Activated CD4-positive, alpha-beta memory T cell treated with anti-CD3 and anti-CD28 coated beads for 36 hours (primary cell): ENCODE data around the gene FABP6. TPM values are rescaled to one million over a fixed set of nuclear protein-coding genes. Genes with fewer than 3 reads are reported as not detected.
"Not testable (repeated sequence)": the region's sequence is repeated elsewhere in the genome, so short reads cannot be mapped to it uniquely, and the experiment has no call there.

Source experiments
- CTCF ChIA-PET: fragments of 350-600 bp; sonication (Branson Sonifier 250); formaldehyde crosslinking; loops from one replicate; lab custom pipeline; 2021; ENCODE audit warnings: antibody characterized with exemption, inconsistent platforms; lab: Charles Lee
- POLR2A ChIA-PET: fragments of 350-600 bp; sonication (Branson Sonifier 250); formaldehyde crosslinking; loops from one replicate; lab custom pipeline; 2021; ENCODE audit warnings: antibody characterized with exemption; lab: Charles Lee
- DNase-seq: peaks from one replicate; pipeline ENCODE4 v3.0.0-alpha.2; 2020
- H3K27ac Mint-ChIP-seq: one replicate; pipeline ENCODE4 v1.8.0; 2021; ENCODE audit warnings: mixed read lengths
- H3K27me3 Mint-ChIP-seq: one replicate; pipeline ENCODE4 v1.8.0; 2021; ENCODE audit warnings: mixed read lengths
- H3K36me3 Mint-ChIP-seq: one replicate; pipeline ENCODE4 v1.8.0; 2021; ENCODE audit warnings: mixed read lengths
- H3K4me1 Mint-ChIP-seq: one replicate; pipeline ENCODE4 v1.8.0; 2021; ENCODE audit warnings: low read depth, mixed read lengths
- H3K4me3 Mint-ChIP-seq: one replicate; pipeline ENCODE4 v1.8.0; 2021; ENCODE audit warnings: mild to moderate bottlenecking, mixed read lengths
- H3K9me3 Mint-ChIP-seq: one replicate; pipeline ENCODE4 v1.8.0; 2021; ENCODE audit warnings: mixed read lengths
- intact Hi-C: fragments of 100-400 bp; cut with micrococcal nuclease; formaldehyde crosslinking; loops from one replicate; pipeline ENCODE4 v1.15.1; 2023
- total RNA-seq, 2 experiments: library from RNA; stranded (reverse); gene quantifications; one replicate each; pipeline ENCODE4 v1.2.3, GENCODE V29; 2021

Gene FABP6
- not detected for total RNA-seq

GRCh38 chr5:160229190-160229742 is at the start of gene FABP6:
TSS of gene FABP6 (plus strand) at chr5:160229506. CDS start at chr5:160229558, 52 bp downstream.
- DNase-seq, result no peak
- ChIA-PET POLR2A (interaction anchor here (0.5 kb wide), 1 partner anchor 28 kb away, joined by 3 read pairs; no protein-coding TSS in a partner anchor), CTCF (interaction anchor here (0.8 to 1.3 kb wide), 2 partner anchors 30 to 116 kb away, joined by 3 read pairs; no protein-coding TSS in a partner anchor)
- H3K4me1 Mint-ChIP-seq, result no peaks in the 10 kb centered on the region
- no peaks in the 10 kb centered on the region for H3K9me3 Mint-ChIP-seq
- H3K4me3 Mint-ChIP-seq, result no peak within 1 kb of the TSS
- no peaks in the 10 kb centered on the region for H3K27me3 Mint-ChIP-seq
- intact Hi-C loops, result no loop called here
- no peaks in the 10 kb centered on the region for H3K36me3 Mint-ChIP-seq
- no peak within 1 kb of the TSS for H3K27ac Mint-ChIP-seq

GRCh38 chr5:160180931-160181330 is 48.4 kb upstream of the FABP6 start:
- Mint-ChIP-seq H3K27ac (no peak overlapping the region), H3K27me3 (peaks cover 6% of the 10 kb centered on the region), H3K4me3 (no peak overlapping the region), H3K9me3 (no peaks in the 10 kb centered on the region), H3K36me3 (no peaks in the 10 kb centered on the region), H3K4me1 (no peaks in the 10 kb centered on the region)
- intact Hi-C loops, result no loop called here
- ChIA-PET POLR2A (no interaction called here), CTCF (interaction anchor here (0.9 kb wide), 1 partner anchor 9 kb away, joined by 3 read pairs; no protein-coding TSS in a partner anchor)
- DNase-seq, result no peak

- ChIA-PET POLR2A (no interaction called here), CTCF (no interaction called here)
- intact Hi-C loops, result no loop called here
- peaks cover 14% of the 10 kb centered on the region for H3K27me3 Mint-ChIP-seq
- no peak overlapping the region for H3K4me3 Mint-ChIP-seq
- no peak overlapping the region for H3K27ac Mint-ChIP-seq
- DNase-seq, result no peak
- no peaks in the 10 kb centered on the region for H3K4me1 Mint-ChIP-seq
- H3K36me3 Mint-ChIP-seq, result no peaks in the 10 kb centered on the region
- H3K9me3 Mint-ChIP-seq, result peaks cover 5% of the 10 kb centered on the region
These were observed 47.2 kb upstream of the FABP6 start for GRCh38 chr5:160181965-160182622.

GRCh38 chr5:160183075-160183474 is 46.2 kb upstream of the FABP6 start:
- ChIA-PET CTCF (no interaction called here), POLR2A (no interaction called here)
- no peak overlapping the region for H3K27ac Mint-ChIP-seq
- no peak for DNase-seq
- H3K27me3 Mint-ChIP-seq, result peaks cover 16% of the 10 kb centered on the region
- peaks cover 5% of the 10 kb centered on the region for H3K9me3 Mint-ChIP-seq
- intact Hi-C loops, result no loop called here
- no peaks in the 10 kb centered on the region for H3K4me1 Mint-ChIP-seq
- H3K4me3 Mint-ChIP-seq, result no peak overlapping the region
- no peaks in the 10 kb centered on the region for H3K36me3 Mint-ChIP-seq

GRCh38 chr5:160185626-160186360 is 43.5 kb upstream of the FABP6 start:
- no peak overlapping the region for H3K27ac Mint-ChIP-seq
- H3K9me3 Mint-ChIP-seq, result peaks cover 5% of the 10 kb centered on the region
- POLR2A ChIA-PET, result no interaction called here
- H3K4me3 Mint-ChIP-seq, result no peak overlapping the region
- intact Hi-C loops, result no loop called here
- H3K36me3 Mint-ChIP-seq, result no peaks in the 10 kb centered on the region
- peaks cover 24% of the 10 kb centered on the region for H3K27me3 Mint-ChIP-seq
- CTCF ChIA-PET, result no interaction called here
- no peak for DNase-seq
- no peaks in the 10 kb centered on the region for H3K4me1 Mint-ChIP-seq

- no peaks in the 10 kb centered on the region for H3K4me1 Mint-ChIP-seq
- DNase-seq, result no peak
- H3K36me3 Mint-ChIP-seq, result no peaks in the 10 kb centered on the region
- H3K27ac Mint-ChIP-seq, result no peak overlapping the region
- peaks cover 5% of the 10 kb centered on the region for H3K9me3 Mint-ChIP-seq
- ChIA-PET POLR2A (no interaction called here), CTCF (interaction anchor here (2.2 kb wide), 1 partner anchor 12 kb away, joined by 12 read pairs; no protein-coding TSS in a partner anchor)
- no peak overlapping the region for H3K4me3 Mint-ChIP-seq
- peaks cover 24% of the 10 kb centered on the region for H3K27me3 Mint-ChIP-seq
- intact Hi-C loops, result no loop called here
These were observed 42.8 kb upstream of the FABP6 start for GRCh38 chr5:160186480-160186879.

- Mint-ChIP-seq H3K4me1 (no peaks in the 10 kb centered on the region), H3K27ac (no peak overlapping the region), H3K4me3 (no peak overlapping the region), H3K27me3 (peaks cover 23% of the 10 kb centered on the region), H3K9me3 (peaks cover 5% of the 10 kb centered on the region), H3K36me3 (no peaks in the 10 kb centered on the region)
- DNase-seq, result no peak
- ChIA-PET CTCF (interaction anchor here (0.7 to 2.2 kb wide), 2 partner anchors 12 to 207 kb away, joined by 3 to 12 read pairs; no protein-coding TSS in a partner anchor), POLR2A (no interaction called here)
- intact Hi-C loops, result no loop called here
These were observed 42.2 kb upstream of the FABP6 start for GRCh38 chr5:160187091-160187490.

GRCh38 chr5:160188141-160189015 is 40.9 kb upstream of the FABP6 start:
- no peak overlapping the region for H3K27ac Mint-ChIP-seq
- H3K36me3 Mint-ChIP-seq, result no peaks in the 10 kb centered on the region
- intact Hi-C loops, result no loop called here
- no peaks in the 10 kb centered on the region for H3K4me1 Mint-ChIP-seq
- ChIA-PET POLR2A (no interaction called here), CTCF (interaction anchor here (0.5 to 2.2 kb wide), 3 partner anchors 10 to 203 kb away, joined by 3 to 12 read pairs (median 4); no protein-coding TSS in a partner anchor)
- H3K4me3 Mint-ChIP-seq, result no peak overlapping the region
- H3K9me3 Mint-ChIP-seq, result peaks cover 5% of the 10 kb centered on the region
- peaks cover 23% of the 10 kb centered on the region for H3K27me3 Mint-ChIP-seq
- no peak for DNase-seq

GRCh38 chr5:160192424-160192823 is 36.9 kb upstream of the FABP6 start:
- Mint-ChIP-seq H3K4me3 (no peak overlapping the region), H3K9me3 (no peaks in the 10 kb centered on the region), H3K4me1 (no peaks in the 10 kb centered on the region), H3K27ac (no peak overlapping the region), H3K36me3 (no peaks in the 10 kb centered on the region), H3K27me3 (peaks cover 8% of the 10 kb centered on the region)
- CTCF ChIA-PET, result no interaction called here
- no peak for DNase-seq
- intact Hi-C loops, result no loop called here
- POLR2A ChIA-PET, result no interaction called here

GRCh38 chr5:160193076-160193475 is 36.2 kb upstream of the FABP6 start:
- H3K4me3 Mint-ChIP-seq, H3K27ac Mint-ChIP-seq, H3K4me1 Mint-ChIP-seq, DNase-seq, H3K36me3 Mint-ChIP-seq, POLR2A ChIA-PET, CTCF ChIA-PET, H3K9me3 Mint-ChIP-seq, intact Hi-C loops: not testable (repeated sequence)
- H3K27me3 Mint-ChIP-seq, result peaks cover 10% of the 10 kb centered on the region

- POLR2A ChIA-PET, H3K36me3 Mint-ChIP-seq, H3K9me3 Mint-ChIP-seq, DNase-seq, intact Hi-C loops, H3K27ac Mint-ChIP-seq, H3K4me1 Mint-ChIP-seq, H3K4me3 Mint-ChIP-seq, CTCF ChIA-PET: not testable (repeated sequence)
- H3K27me3 Mint-ChIP-seq, result peaks cover 14% of the 10 kb centered on the region
These were observed 35.5 kb upstream of the FABP6 start for GRCh38 chr5:160193790-160194189.
